ENCODE data around the gene SLC12A6. TPM values are rescaled to one million over a fixed set of nuclear protein-coding genes. Genes with fewer than 3 reads are reported as not detected.

Gene SLC12A6
- total and polyA plus RNA-seq, 2 of the 13 experiments (the other 11 are each of a cell fraction or from before 2014, with no cell fraction given) = 15.2 to 30.1 TPM

DNA sequence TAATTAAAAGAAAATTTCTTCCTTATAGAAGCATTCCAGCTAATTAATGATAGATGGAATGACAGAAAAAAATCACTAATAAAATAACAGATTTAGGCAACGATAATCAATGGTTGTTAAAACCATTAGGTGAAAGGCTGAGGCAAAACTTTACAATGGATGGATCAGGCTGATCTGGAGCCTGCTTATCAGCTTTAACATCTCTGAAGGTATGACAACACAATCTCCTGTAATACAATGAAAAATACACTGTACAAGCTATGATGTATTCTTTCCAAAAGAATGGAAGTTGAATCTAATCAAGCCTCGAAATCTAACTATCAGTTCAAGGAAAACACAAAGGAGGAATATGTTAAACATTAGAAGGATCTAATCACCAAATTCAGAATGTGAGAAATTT, 73.5 kb downstream of the SLC12A6 start:
- BruUV-seq (replicated peaks) = no TSS peak
- no peak for ATAC-seq
- FAIRE-seq = peak; percentile 4

DNA sequence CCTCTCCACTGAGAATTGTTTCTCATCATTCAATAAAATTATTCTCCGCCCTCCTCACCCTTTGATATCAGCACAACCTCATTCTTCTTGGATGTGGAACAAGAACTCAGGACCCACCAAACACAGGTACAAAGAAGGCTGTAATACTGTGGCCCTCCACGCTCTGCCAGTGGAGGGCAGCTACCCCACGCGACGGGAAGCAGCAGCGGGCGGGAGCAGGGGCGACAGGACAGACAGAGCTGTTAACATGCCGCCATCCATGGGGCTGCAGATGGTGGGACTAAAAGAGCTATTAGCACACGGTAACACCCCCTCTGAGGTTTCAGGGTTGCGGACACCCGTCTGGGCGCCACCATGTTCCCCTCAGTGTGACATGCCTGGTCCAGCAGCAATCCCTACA, 75.2 kb downstream of the SLC12A6 start:
- intact Hi-C loops (cut with micrococcal nuclease; ENCODE audit: unreplicated experiment) = no loop called here
- WGBS (ENCODE audit: low lambda C conversion rate) = 98% methylated on average over 9 of the region's 13 CpGs
- in situ Hi-C loops (cut with HindIII; ENCODE audit: extremely low pct_ligation_motif_present, low pct_unique_long_range_greater_than_20kb) = no loop called here
- TF ChIP-seq TEAD2 (CRISPR knock-in tag; IDR thresholded peaks at IDR 0.05) = no peak
- no peak for TF ChIP-seq ZC3H4 (CRISPR knock-in tag; IDR thresholded peaks at IDR 0.05; ENCODE audit: borderline replicate concordance)
- TF ChIP-seq ZNF850 (CRISPR knock-in tag; conservative IDR thresholded peaks at IDR 0.05) = no peak
- TF ChIP-seq GTF2F1 (IDR thresholded peaks at IDR 0.05; ENCODE audit: low read length) = no peak
- TF ChIP-seq ZNF260 (CRISPR knock-in tag; IDR thresholded peaks at IDR 0.05; ENCODE audit: borderline replicate concordance, low read depth) = no peak
- TF ChIP-seq ZNF83 (CRISPR knock-in tag; IDR thresholded peaks at IDR 0.05; ENCODE audit: borderline replicate concordance) = no peak
- TF ChIP-seq, protein P1, sequence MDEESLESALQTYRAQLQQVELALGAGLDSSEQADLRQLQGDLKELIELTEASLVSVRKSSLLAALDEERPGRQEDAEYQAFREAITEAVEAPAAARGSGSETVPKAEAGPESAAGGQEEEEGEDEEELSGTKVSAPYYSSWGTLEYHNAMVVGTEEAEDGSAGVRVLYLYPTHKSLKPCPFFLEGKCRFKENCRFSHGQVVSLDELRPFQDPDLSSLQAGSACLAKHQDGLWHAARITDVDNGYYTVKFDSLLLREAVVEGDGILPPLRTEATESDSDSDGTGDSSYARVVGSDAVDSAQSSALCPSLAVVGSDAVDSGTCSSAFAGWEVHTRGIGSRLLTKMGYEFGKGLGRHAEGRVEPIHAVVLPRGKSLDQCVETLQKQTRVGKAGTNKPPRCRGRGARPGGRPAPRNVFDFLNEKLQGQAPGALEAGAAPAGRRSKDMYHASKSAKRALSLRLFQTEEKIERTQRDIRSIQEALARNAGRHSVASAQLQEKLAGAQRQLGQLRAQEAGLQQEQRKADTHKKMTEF (CRISPR knock-in tag; IDR thresholded peaks at IDR 0.05) = no peak
- TF ChIP-seq ARNT (IDR thresholded peaks at IDR 0.05) = no peak
- TF ChIP-seq ZNF589 (CRISPR knock-in tag; conservative IDR thresholded peaks at IDR 0.05) = no peak
- TF ChIP-seq MAF1 (CRISPR knock-in tag; IDR thresholded peaks at IDR 0.05; ENCODE audit: borderline replicate concordance) = no peak
- no peak for TF ChIP-seq POLR2A (IDR thresholded peaks at IDR 0.05; ENCODE audit: insufficient read depth in 1 of 2, low read depth in 2 of 2, low read length in 2 of 2)
- no peak for TF ChIP-seq CHD4 (IDR thresholded peaks at IDR 0.05; ENCODE audit: borderline replicate concordance, low read length)
- TF ChIP-seq, protein P2, sequence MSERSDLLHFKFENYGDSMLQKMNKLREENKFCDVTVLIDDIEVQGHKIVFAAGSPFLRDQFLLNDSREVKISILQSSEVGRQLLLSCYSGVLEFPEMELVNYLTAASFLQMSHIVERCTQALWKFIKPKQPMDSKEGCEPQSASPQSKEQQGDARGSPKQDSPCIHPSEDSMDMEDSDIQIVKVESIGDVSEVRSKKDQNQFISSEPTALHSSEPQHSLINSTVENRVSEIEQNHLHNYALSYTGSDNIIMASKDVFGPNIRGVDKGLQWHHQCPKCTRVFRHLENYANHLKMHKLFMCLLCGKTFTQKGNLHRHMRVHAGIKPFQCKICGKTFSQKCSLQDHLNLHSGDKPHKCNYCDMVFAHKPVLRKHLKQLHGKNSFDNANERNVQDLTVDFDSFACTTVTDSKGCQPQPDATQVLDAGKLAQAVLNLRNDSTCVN (CRISPR knock-in tag; IDR thresholded peaks at IDR 0.05; ENCODE audit: borderline replicate concordance) = no peak
- TF ChIP-seq MIER2 (CRISPR knock-in tag; IDR thresholded peaks at IDR 0.05) = no peak
- no peak for TF ChIP-seq ZNF713 (CRISPR knock-in tag; IDR thresholded peaks at IDR 0.05)
- TF ChIP-seq KAT2B (IDR thresholded peaks at IDR 0.05; ENCODE audit: borderline replicate concordance, low read depth, low read length) = no peak
- TF ChIP-seq RORA (CRISPR knock-in tag; IDR thresholded peaks at IDR 0.05) = no peak

More for the DNA sequence above, 73.5 kb downstream of the SLC12A6 start:
- intact Hi-C loops (cut with micrococcal nuclease; ENCODE audit: unreplicated experiment) = no loop called here
- Histone ChIP-seq H3K4me3 (replicated peaks in 1 of 3; ENCODE audit: insufficient read depth in 1 of 3, low read depth in 2 of 3, low read length in 3 of 3) (no peak overlapping the region), H3K36me3 (replicated peaks in 1 of 2; ENCODE audit: control insufficient read depth in 1 of 2, insufficient read depth in 2 of 2, low read length in 2 of 2) (peaks cover 1 to 4% of the 10 kb centered on the region in 2 experiments; a peak in 1 of 5 replicates), H3K79me2 (ENCODE audit: insufficient read depth, low read length) (no peaks in the 10 kb centered on the region), H3K4me1 (ENCODE audit: insufficient read depth, low read length) (no peaks in the 10 kb centered on the region), H3K27me3 (ENCODE audit: control insufficient read depth in 1 of 2, insufficient read depth in 2 of 2, low read length in 2 of 2) (no peaks in the 10 kb centered on the region), H3K9me3 (ENCODE audit: low read length) (no peaks in the 10 kb centered on the region), H3K4me2 (ENCODE audit: low read depth, low read length) (no peak overlapping the region), H3K9ac (ENCODE audit: insufficient read depth, low read depth, low read length) (no peak overlapping the region), H4K20me1 (ENCODE audit: insufficient read depth, low read length) (no peaks in the 10 kb centered on the region), H2AFZ (ENCODE audit: low read length) (no peak overlapping the region), H3K27ac (ENCODE audit: extremely low read length, insufficient read depth, low read length) (no peak overlapping the region)
- ChIA-PET CTCF (ENCODE audit: low intra/inter-chr PET ratio, low total read pairs) (no interaction called here), POLR2A (no interaction called here)
- DNase-seq (ENCODE audit: low spot score) = no peak
- 95% methylated on average over 2 of the region's 2 CpGs for WGBS (ENCODE audit: low lambda C conversion rate)
- in situ Hi-C loops (cut with HindIII; ENCODE audit: extremely low pct_ligation_motif_present, low pct_unique_long_range_greater_than_20kb) = no loop called here
- no peak for TF ChIP-seq NFATC3 (CRISPR knock-in tag; IDR thresholded peaks at IDR 0.05)
- TF ChIP-seq ZMYM2 (CRISPR knock-in tag; IDR thresholded peaks at IDR 0.05) = no peak
- TF ChIP-seq ATF7 (IDR thresholded peaks at IDR 0.05) = no peak
- no peak for TF ChIP-seq ATF7 (CRISPR knock-in tag; IDR thresholded peaks at IDR 0.05)
- no peak for TF ChIP-seq DPF2 (CRISPR knock-in tag; IDR thresholded peaks at IDR 0.05; ENCODE audit: borderline replicate concordance, low read depth)
- no peak for TF ChIP-seq RFXAP (CRISPR knock-in tag; IDR thresholded peaks at IDR 0.05; ENCODE audit: borderline replicate concordance)
- TF ChIP-seq ZNF484 (CRISPR knock-in tag; IDR thresholded peaks at IDR 0.05; ENCODE audit: borderline replicate concordance, low read depth) = no peak
- TF ChIP-seq CEBPB (IDR thresholded peaks at IDR 0.05; ENCODE audit: borderline replicate concordance, low read depth, low read length) = no peak

More for the DNA sequence above, 75.2 kb downstream of the SLC12A6 start:
- POLR2A ChIA-PET = no interaction called here
- no peaks in the 10 kb centered on the region for H3K79me2 ChIP-seq (ENCODE audit: insufficient read depth, low read length)
- peaks cover 1 to 10% of the 10 kb centered on the region in 2 experiments; a peak in 2 of 5 replicates for H3K36me3 ChIP-seq (replicated peaks in 1 of 2; ENCODE audit: control insufficient read depth in 1 of 2, insufficient read depth in 2 of 2, low read length in 2 of 2)
- no peak overlapping the region for H3K9ac ChIP-seq (ENCODE audit: insufficient read depth, low read depth, low read length)
- no peak overlapping the region for H3K4me2 ChIP-seq (ENCODE audit: low read depth, low read length)
- CTCF ChIA-PET (ENCODE audit: low intra/inter-chr PET ratio, low total read pairs) = no interaction called here
- DNase-seq (ENCODE audit: low spot score) (no peak), FAIRE-seq (no peak), ATAC-seq (no peak)
- H3K9me3 ChIP-seq (ENCODE audit: low read length) = no peaks in the 10 kb centered on the region
- H3K27me3 ChIP-seq (ENCODE audit: control insufficient read depth in 1 of 2, insufficient read depth in 2 of 2, low read length in 2 of 2) = no peaks in the 10 kb centered on the region
- H2AFZ ChIP-seq (ENCODE audit: low read length) = no peak overlapping the region
- no peak overlapping the region for H3K27ac ChIP-seq (ENCODE audit: extremely low read length, insufficient read depth, low read length)
- H3K4me1 ChIP-seq (ENCODE audit: insufficient read depth, low read length) = no peaks in the 10 kb centered on the region
- BruUV-seq (replicated peaks) = no TSS peak
- H3K4me3 ChIP-seq (replicated peaks in 1 of 3; ENCODE audit: insufficient read depth in 1 of 3, low read depth in 2 of 3, low read length in 3 of 3) = no peak overlapping the region
- H4K20me1 ChIP-seq (ENCODE audit: insufficient read depth, low read length) = no peaks in the 10 kb centered on the region

Data from HepG2 (cell line).